GM19372 (cell line): ENCODE data around the gene UTP4.

Experiments used
- ATAC-seq: cut with Tn5 transposase; IDR thresholded peaks from one replicate; pipeline ENCODE4 v1.9.1; 2021; ENCODE audit warnings: mild to moderate bottlenecking, low read depth, moderate library complexity; ENCODE audit not compliant: unreplicated experiment

Gene UTP4

GRCh38 chr16:69169607-69170352 lies 37.3 kb downstream of the UTP4 start:
- no peak for ATAC-seq

DNA sequence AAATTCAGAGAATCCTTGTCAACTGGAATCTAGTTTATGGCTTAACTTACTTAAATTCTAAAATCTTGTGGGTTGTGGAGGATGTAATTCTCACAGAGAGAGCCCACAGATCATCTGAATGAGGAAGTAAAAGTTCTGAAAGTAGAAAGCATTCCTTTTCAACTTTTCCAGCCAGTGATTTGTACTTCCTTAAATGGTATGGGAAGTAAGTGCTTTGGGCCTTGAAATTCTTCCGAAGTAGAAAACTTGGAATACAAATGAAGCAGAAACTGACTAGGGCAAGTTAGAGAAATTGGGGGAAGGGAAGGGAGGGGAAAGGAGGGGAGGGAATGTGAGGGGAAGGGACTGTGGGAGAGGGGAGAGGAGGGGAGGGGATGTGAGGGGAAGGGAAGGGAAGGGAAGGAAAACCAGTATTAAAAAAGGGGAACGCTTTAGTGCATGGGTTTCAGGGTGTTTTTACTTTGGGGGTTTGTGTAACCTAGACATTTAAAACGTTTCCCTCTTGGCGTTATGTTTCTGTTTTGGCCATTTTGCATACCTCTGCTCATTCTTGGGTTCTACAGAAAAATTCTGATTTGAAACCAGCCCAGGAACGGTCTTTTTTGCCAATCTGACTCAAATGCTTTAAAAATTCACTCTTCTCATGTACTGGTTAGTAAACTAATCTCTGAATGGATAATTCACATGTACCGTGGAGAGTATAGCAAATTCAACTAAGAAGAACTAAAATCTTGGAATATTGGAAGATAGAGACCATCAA lies 39.1 kb downstream of the UTP4 start:
- ATAC-seq = no peak

DNA sequence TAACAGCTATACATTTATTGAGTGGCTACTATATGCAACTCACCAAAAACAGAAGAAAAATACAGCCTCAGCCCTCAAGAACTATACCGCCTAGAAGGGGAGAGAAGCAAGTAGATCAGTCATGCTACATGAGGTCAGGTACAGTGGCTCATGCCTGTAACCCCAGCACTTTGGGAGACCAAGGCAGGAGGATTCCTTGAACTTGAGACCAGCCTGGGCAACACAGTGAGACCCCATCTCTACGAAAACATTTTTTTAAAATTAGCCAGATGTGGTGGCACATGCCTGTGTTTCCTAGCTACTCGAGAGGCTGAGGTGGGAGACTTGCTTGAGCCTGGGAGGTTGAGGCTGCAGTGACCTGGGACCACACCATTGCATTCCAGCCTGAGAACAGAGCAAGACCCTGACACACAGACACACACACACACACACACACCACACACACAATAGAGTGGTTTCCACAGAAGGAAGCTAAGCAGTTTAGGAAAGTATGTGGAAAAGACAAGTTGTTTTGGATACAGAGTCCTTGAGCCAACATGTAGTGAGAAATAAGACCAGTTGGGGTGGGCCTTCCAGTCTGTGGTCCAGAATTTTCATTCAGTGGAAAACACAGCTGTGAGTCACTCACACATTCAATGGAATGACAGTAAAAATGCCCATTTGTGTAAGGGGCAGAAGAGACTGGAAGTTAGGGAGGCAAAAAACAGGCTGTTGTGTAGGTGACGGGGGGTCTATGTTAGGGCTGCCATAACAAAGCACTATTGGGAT lies 43.8 kb downstream of the UTP4 start:
- ATAC-seq = no peak

DNA sequence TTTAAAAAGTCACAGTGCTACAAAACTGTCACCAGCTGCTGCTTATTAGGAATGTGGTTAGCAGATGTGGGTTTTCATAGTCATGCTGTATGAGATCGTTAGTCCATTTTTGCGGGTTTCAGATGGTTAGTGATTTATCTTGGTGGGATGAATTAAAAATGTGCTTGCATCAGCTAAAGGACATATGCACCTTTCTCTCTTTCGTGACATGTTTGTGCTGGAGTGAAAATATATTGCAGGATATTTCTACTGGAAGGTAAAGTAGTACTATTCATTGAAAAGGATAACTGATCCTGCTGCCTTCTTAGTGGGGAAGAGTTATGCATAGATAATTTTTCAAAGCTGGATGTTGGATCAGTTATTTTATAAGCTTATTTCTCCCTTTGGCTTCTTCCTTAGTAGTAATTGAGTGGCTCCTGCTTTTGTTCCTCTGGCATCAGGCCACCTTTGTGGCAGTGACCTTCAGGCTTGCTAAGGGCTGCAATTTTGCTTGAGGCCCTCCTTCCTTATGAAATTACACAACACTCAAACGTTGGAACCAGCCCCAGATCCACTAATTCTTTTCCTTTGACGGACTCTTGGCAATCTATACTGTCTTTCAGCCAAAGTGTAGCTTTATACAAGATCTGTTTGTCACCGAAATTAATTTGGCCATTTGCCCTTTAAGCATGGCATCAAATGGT lies 47.0 kb downstream of the UTP4 start:
- ATAC-seq = no peak

DNA sequence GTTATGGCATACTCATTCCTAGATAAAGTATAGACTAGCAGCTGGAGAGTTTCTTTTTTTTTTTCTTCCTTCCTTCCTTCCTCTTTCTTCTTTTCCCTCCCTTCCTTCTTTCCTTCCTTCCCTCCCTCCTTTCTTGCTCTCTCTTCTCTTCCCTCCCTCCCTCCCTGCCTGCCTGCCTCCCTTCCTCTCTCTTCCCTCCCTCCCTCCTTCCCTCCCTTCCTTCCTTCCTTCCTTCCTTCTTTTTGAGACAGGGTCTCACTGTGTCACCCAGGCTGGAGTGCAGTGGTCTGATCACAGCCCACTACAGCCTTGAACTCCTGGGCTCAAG lies 47.5 kb downstream of the UTP4 start:
- ATAC-seq = no peak

- ATAC-seq = no peak
Observed at GRCh38 chr16:69182730-69183416, 50.4 kb downstream of the UTP4 start.

DNA sequence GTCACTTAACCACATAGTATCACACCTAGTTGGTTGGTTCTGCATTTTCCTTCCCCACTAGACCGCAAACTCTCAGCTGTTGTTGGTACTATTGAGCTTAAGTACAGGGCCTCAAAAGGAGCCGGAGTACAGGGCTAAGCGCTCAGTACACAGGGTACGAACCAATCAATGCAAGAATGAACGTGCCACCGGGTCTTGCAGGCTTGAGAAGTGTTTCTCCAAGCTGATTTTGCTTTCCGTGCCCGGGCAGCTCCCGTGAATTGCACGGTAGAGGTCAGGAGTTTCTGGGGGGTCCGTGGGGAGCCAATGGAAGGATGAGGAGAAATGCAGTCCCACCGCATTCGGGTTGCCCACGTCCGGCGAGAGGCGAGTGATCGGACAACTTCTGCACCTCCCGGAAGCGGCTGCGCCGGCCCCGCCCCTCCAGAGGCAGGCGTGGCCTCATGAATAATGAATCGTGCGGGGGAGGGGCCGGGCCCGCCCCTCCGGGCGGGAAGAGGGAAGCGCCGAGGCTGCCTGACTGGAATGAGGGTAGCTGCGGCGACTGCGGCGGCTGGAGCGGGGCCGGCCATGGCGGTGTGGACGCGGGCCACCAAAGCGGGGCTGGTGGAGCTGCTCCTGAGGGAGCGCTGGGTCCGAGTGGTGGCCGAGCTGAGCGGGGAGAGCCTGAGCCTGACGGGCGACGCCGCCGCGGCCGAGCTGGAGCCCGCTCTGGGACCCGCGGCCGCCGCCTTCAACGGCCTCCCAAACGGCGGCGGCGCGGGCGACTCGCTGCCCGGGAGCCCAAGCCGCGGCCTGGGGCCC lies 54.4 kb downstream of the UTP4 start, which contains the start of gene SNTB2:
Gene SNTB2 (plus strand): TSS at position 523 of the 804 bp plus-strand sequence. CDS start 3 bp downstream, at position 526.
- peak; percentile 75 for ATAC-seq

- peak; percentile 27 for ATAC-seq
Observed at GRCh38 chr16:69187446-69188235, 55.2 kb downstream of the UTP4 start.

- no peak for ATAC-seq
Observed at GRCh38 chr16:69188236-69188549, 55.7 kb downstream of the UTP4 start.

GRCh38 chr16:69188716-69189115 lies 56.3 kb downstream of the UTP4 start:
- no peak for ATAC-seq

DNA sequence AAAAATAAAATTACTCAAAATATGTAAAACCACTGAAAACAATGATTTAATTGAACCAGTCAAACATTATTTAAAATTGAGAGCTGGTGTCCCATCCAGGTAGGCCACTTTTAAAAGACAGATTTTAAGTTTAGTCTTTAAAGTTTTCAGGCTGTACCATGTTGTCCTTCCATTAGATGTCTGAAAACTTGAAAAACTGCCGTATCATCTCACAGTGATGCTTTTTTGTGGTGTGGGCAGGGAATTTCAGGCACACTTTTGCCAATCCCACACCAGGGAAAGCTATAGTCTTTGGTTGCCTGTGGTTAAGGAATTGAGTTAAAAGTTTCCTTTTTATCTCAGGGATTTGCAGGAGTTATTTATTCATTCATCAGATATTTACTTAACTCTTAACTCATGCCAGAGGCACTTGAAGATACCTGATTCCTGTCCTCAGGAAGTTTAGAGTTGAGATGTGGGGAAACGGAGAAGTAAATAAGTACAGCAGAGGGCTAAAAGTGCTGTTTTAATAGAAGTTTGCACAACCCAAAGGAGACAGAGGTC lies 57.7 kb downstream of the UTP4 start:
- no peak for ATAC-seq

- ATAC-seq = no peak
Observed at GRCh38 chr16:69190598-69190997, 58.1 kb downstream of the UTP4 start.

DNA sequence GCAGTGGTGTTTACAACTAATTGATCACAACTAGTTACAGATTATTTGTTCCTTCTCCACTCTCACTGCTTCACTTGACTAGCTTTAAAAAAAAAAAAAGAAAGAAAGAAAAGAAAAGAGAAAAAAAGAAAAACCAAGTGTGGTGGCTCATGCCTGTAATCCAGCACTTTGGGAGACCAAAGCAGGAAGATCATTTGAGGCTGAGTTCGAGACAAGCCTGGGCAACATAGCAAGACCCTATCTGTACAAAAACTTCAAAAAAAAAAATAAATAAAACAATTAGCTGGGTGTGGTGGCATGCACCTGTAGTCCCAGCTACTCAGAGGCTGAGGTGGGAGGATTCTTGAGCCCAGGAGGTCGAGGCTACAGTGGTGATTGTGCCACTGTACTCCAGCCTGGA lies 58.7 kb downstream of the UTP4 start:
- ATAC-seq = no peak

DNA sequence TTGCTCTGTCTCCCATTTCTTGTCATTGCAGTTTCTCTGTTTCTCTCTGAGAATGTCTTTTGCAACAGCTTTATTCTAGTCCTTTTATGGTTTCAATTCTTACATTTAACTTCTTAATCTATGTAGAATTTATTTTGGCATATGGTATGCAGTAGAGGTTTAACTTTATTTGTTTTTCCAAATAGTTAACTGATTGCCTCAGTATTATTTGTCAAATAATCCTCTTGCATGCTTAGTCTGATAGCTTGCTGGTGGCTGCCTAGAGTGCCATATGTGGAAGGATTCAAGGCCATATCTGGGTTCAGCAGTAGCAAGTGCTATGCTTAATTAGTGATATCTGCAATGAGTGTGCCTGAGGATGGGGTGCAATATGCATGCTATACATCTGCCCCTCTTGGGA lies 61.4 kb downstream of the UTP4 start:
- no peak for ATAC-seq

- ATAC-seq = no peak
Observed at GRCh38 chr16:69194488-69194887, 62.0 kb downstream of the UTP4 start.

DNA sequence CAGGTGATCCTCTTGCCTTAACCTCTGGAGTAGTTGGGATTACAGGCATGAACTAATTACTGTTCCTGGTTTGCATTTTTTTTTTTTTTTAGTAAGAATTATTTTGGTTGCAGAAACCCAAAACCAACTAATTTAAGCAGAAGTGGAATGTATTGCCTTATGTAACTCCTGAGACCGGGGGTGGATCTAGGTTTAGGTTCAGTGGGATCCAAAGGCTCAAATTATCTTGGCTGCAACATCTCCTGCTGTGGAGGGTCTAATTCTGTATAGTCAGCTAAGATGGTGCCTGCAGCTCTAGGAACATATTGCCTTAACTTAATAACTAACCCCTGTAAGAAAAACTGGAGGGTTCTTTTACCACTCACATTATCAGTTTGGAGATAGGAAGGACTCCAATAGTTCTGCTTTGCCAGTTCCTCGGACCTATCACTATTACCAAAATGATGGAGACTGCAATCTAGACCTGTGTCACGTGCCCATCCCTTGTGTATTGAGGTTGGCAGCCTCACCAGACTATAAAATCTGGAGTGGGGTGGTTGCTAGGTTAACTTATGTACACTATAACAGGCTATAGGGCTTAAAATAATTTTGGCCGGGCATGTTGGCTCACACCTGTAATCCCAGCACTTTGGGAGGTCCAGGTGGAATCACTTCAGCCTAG lies 63.0 kb downstream of the UTP4 start:
- no peak for ATAC-seq

DNA sequence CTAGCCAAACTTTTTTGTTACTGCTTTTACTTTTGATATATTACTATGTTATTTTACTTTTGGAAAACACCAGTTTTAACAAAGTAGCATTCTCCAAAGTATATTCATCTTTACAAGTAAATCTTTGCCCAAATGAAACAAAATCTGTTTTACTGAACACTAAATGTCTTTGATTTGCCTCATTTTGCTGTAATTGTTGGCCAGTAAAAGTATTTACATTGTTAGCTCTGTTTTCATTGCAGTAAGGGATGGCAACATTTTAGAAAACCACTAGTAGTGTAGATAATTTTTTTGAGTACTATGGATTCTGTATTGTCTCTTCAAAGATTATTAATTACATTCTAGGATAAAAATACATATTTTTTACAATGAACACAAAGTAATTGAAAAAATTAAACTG lies 65.1 kb downstream of the UTP4 start:
- no peak for ATAC-seq

DNA sequence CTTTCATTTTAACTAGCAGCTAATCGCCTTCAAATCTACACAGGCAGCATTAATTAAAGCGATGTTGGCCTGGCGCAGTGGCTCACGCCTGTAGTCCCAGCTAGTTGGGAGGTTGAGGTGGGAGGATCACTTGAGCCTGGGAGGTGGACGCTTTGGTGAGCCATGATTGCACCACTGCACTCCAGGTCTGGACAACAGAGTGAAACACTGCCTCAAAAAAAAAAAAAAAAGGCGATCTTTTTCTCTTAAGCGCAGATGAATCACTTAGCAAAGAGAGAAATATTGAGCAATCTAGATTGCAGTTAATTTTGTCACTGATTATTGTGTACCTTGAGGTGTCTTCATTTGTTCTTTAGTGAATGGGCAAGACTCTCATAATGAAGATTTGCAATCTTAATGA lies 66.9 kb downstream of the UTP4 start:
- no peak for ATAC-seq
